Ishikawa (cell line): ENCODE data around the gene ZNF536.

Experiments used
- CEBPB ChIP-seq: IDR thresholded peaks from 2 replicates; pipeline ENCODE4 v1.6.1; 2012
- CREB1 ChIP-seq: IDR thresholded peaks from 2 replicates; pipeline ENCODE4 v1.6.1; 2012; ENCODE audit warnings: low read depth
- EGR1 ChIP-seq: IDR thresholded peaks from 2 replicates; pipeline ENCODE4 v1.6.1; 2012
- EP300 ChIP-seq: IDR thresholded peaks from 2 replicates; pipeline ENCODE4 v1.6.1; 2012; ENCODE audit warnings: borderline replicate concordance
- FOXM1 ChIP-seq: IDR thresholded peaks from 2 replicates; pipeline ENCODE4 v1.6.1; 2012; ENCODE audit warnings: low read depth, borderline replicate concordance
- MAX ChIP-seq: IDR thresholded peaks from 2 replicates; pipeline ENCODE4 v1.6.1; 2012
- NFIC ChIP-seq: IDR thresholded peaks from 2 replicates; pipeline ENCODE4 v1.6.1; 2012
- RAD21 ChIP-seq: IDR thresholded peaks from 2 replicates; pipeline ENCODE4 v1.6.1; 2012; ENCODE audit warnings: low read depth
- REST ChIP-seq: IDR thresholded peaks from 2 replicates; pipeline ENCODE4 v1.6.1; 2012; ENCODE audit warnings: low read depth, mild to moderate bottlenecking
- TAF1 ChIP-seq: IDR thresholded peaks from 2 replicates; pipeline ENCODE4 v1.6.1; 2012; ENCODE audit warnings: low read depth, mild to moderate bottlenecking
- TCF12 ChIP-seq: IDR thresholded peaks from 2 replicates; pipeline ENCODE4 v1.6.1; 2012; ENCODE audit warnings: low read depth
- TEAD4 ChIP-seq: IDR thresholded peaks from 2 replicates; pipeline ENCODE4 v1.6.1; 2012
- USF1 ChIP-seq: IDR thresholded peaks from 2 replicates; pipeline ENCODE4 v1.6.1; 2012
- YY1 ChIP-seq: IDR thresholded peaks from 2 replicates; pipeline ENCODE4 v1.6.1; 2012; ENCODE audit warnings: low read depth
- ZBTB7A ChIP-seq: IDR thresholded peaks from 2 replicates; pipeline ENCODE4 v1.6.1; 2012; ENCODE audit warnings: low read depth

ZNF536 gene

GRCh38 chr19:30513082-30513411 lies 140.9 kb downstream of the ZNF536 start:
- TF ChIP-seq CREB1: no peak
- TF ChIP-seq TCF12: no peak
- TF ChIP-seq ZBTB7A: no peak
- no peak for TF ChIP-seq TEAD4
- no peak for TF ChIP-seq YY1
- no peak for TF ChIP-seq RAD21
- no peak for TF ChIP-seq REST
- no peak for TF ChIP-seq CEBPB
- TF ChIP-seq USF1: no peak
- no peak for TF ChIP-seq MAX
- no peak for TF ChIP-seq FOXM1
- no peak for TF ChIP-seq EP300
- TF ChIP-seq EGR1: no peak
- no peak for TF ChIP-seq NFIC
- TF ChIP-seq TAF1: no peak

- TF ChIP-seq TCF12 (no peak), YY1 (no peak), MAX (no peak), TEAD4 (no peak), CREB1 (no peak), EGR1 (no peak), NFIC (no peak), REST (no peak), CEBPB (no peak), FOXM1 (no peak), EP300 (no peak), TAF1 (no peak), ZBTB7A (no peak)
Observed at GRCh38 chr19:30516111-30516510, 143.9 kb downstream of the ZNF536 start.

GRCh38 chr19:30516531-30516930 lies 144.3 kb downstream of the ZNF536 start:
- TF ChIP-seq TAF1 (no peak), CREB1 (no peak), USF1 (no peak), RAD21 (no peak), REST (no peak), CEBPB (no peak), EP300 (no peak), ZBTB7A (no peak), FOXM1 (no peak), MAX (no peak), EGR1 (no peak), NFIC (no peak), YY1 (no peak), TEAD4 (no peak), TCF12 (no peak)

- TF ChIP-seq CEBPB (no peak), TEAD4 (no peak), MAX (no peak), CREB1 (no peak), YY1 (no peak), EGR1 (no peak), REST (no peak), ZBTB7A (no peak), TAF1 (no peak), EP300 (no peak), NFIC (no peak), FOXM1 (no peak), USF1 (no peak), TCF12 (no peak), RAD21 (no peak)
Observed at GRCh38 chr19:30518965-30519606, 146.9 kb downstream of the ZNF536 start.
